GM19372 (cell line): ENCODE results near the gene CBFA2T2.
A peak's percentile ranks its signal among the peaks of the same experiment; 100 is the strongest.

ENCODE experiments used
- ATAC-seq: cut with Tn5 transposase; IDR thresholded peaks from one replicate; pipeline ENCODE4 v1.9.1; 2021; ENCODE audit warnings: mild to moderate bottlenecking, low read depth, moderate library complexity; ENCODE audit not compliant: unreplicated experiment

Gene CBFA2T2

GRCh38 chr20:33647603-33648395 lies 157.9 kb downstream of the CBFA2T2 start:
- peak; percentile 54 for ATAC-seq

GRCh38 chr20:33648396-33649004 lies 158.6 kb downstream of the CBFA2T2 start:
- ATAC-seq: no peak

- no peak for ATAC-seq
These were observed 159.3 kb downstream of the CBFA2T2 start for GRCh38 chr20:33649201-33649681.

DNA sequence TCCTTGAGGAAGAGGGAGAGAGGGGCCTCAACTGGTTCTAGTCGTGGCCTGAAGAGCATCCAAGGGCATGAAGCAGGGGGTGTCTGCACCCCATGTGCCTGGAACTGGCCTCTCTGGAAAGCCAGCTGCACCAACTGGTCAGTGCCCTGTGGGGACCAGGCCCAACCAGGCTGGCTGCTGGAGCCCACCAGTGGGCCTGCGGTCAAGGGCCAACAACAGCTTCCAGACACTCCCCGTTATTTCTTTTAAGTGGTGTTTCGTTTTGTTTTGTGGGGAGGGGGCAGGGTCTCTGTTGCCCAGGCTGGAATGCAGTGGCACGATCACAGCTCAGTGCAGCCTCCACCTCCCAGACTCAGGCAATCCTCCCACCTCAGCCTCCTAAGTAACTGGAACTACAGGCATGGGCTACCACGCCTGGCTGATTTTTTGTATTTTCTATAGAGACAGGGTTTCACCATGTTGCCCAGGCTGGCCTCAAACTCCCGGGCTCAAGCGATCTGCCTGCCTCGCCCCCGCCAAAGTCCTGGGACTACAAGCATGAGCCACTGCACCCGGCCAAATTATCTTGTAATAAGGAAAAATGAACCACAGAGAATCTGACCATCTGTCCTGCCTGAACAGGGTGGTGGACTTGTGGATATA lies 160.3 kb downstream of the CBFA2T2 start:
- no peak for ATAC-seq

GRCh38 chr20:33650753-33651561 lies 161.1 kb downstream of the CBFA2T2 start:
- no peak for ATAC-seq

GRCh38 chr20:33651562-33652048 lies 161.7 kb downstream of the CBFA2T2 start:
- no peak for ATAC-seq

- no peak for ATAC-seq
These were observed 163.5 kb downstream of the CBFA2T2 start for GRCh38 chr20:33653218-33653899.

- no peak for ATAC-seq
These were observed 164.2 kb downstream of the CBFA2T2 start for GRCh38 chr20:33653900-33654596.

DNA sequence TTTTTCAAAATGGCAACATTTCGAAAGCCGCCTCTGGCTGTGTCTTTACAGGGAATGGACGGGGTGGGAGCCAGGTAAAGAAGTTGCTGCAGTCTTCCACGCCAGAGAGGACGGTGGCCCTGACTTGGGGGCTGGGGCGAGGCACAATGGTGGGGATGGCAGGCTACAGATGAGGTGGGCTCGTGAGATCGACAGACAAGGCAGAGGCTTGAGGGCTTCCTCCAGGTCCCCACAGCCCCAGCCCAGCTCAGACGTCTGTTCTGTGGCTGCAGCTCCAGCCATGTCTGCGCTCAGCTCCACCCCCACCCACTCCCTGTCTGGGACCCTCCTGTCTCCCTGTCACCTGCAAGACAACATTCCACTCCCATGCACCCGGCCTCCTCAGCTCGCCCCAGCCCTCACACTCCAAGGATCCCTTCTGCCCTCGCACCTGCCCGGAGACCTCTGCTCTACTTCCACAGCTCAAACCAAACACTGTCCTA lies 164.8 kb downstream of the CBFA2T2 start:
- ATAC-seq: no peak

DNA sequence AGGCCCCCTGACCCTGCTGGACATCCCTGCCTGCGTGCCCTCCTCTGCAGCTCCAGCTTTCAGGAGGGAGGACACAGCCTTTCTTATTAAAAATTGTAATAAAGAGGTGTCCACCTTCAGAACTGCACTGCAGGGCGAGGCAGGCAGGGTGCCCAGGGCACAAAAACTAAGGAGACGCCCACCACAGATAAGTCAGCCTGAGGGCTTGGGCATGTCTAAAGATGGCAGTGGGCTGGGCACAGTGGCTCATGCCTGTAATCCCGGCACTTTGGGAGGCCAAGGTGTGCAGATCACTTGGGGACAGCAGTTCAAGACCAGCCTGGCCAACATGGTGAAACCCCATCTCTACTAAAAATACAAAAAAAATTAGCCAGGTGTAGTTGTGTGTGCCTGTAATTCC lies 165.3 kb downstream of the CBFA2T2 start:
- ATAC-seq: no peak

DNA sequence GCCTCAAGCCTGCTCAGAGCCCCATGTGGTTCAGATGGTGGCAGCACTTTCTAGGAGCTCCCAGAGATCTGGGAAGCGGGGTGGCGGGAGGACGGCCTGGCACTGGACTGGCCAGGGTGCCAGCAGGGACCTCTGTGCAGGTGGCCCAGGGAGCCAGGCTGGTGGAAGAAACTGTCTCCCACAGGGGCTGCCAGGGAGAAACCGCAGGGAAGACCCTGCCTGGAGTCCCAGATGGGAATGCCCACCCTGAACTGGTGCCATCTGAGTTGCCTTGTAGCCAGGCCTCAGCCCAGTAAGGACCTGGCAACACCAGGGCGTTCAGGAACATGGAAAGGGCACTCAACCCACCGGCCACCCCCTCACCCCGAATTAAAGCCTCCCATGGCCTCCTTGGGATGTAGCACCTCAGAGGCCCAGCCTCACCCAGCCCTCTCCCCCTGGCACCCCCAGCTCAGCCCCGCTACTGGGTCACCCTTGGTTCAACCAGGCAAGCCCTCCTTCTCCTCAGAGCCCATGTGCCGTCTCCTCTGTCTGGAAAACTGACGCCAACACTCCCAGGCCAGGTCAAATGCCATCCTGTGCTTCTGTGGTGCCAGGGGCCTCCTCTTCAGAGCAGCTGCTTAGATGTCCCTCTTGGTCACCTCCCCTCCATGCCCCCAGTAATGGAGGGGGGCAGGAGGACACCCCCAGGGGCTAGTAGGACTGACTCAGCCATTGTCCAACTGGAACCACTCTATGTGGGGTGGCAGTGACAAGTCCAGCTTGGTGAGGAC lies 166.3 kb downstream of the CBFA2T2 start:
- no peak for ATAC-seq

- no peak for ATAC-seq
These were observed 167.1 kb downstream of the CBFA2T2 start for GRCh38 chr20:33656783-33657703.

- no peak for ATAC-seq
These were observed 167.8 kb downstream of the CBFA2T2 start for GRCh38 chr20:33657704-33658095.

DNA sequence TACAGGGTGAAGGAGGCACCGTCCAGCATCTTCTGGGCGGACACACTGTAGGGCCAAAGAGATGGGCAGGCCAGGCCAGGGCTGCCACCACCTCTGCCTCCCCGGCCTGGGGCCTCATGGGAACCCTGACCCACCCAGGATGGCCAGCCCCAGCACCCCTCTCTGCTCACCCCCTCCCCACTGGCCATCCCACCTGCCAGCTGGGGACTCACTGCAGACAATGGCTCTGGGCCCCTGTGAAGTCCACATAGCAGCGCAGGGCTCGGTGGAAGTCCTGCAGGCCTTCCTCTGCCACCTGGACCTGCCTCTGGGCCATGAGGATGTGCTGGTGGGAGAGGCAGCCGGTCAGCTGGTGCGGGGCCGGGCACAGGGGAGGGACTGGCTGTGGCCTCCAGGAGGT lies 168.6 kb downstream of the CBFA2T2 start:
- ATAC-seq: no peak

- no peak for ATAC-seq
These were observed 169.0 kb downstream of the CBFA2T2 start for GRCh38 chr20:33658929-33659328.

DNA sequence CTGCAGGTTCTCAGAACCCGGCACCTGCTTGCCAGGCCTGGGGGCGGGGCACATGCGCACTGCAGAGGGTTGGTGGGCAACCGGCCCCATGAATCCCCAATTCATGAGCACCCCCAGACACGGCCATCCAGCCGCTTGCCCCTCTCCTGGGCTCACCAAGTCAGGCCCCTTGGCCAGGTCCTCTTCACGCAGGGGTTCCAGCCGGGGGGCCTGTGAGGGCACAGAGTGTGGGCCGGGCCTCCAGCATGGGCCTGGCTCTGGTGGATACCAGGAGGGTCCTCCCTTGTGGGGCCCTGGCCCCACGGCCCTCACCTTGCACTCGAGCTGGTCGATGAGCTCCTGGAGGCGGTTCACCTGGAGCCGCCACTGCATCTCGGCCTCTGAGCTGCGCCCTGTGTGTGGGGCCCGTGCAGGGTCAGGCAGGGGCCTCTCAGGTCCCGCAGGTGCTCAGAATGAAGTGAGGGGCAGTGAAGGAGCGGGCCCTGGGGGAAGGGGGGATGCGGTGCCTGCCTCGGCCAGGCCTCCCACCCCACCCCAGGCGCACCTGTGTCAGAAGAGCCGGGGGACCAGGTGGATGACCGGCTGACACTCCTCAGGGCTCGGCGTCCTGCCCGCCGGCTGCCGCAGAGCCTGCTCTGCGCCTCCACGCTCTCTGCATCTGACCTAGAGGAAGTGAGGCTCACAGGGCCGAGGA lies 169.6 kb downstream of the CBFA2T2 start:
- no peak for ATAC-seq
